Neural cell (in vitro differentiated cells): ENCODE data around the gene CEMIP. TPM values are rescaled to one million over a fixed set of nuclear protein-coding genes. Genes with fewer than 3 reads are reported as not detected.

Experiments used
- H2AFZ ChIP-seq: fragments of 200-600, 300-800 bp; sonication (generic), shearing (Covaris generic); 2 replicates; pipeline ENCODE4 v1.6.0; 2014; ENCODE audit warnings: low read depth, mild to moderate bottlenecking, antibody characterized with exemption, low read length, moderate library complexity
- H3F3A ChIP-seq: fragments of 200-600 bp; shearing (Covaris generic); 2 replicates; pipeline ENCODE4 v1.6.1; 2016; ENCODE audit warnings: mild to moderate bottlenecking, moderate library complexity, mixed read lengths, antibody characterized with exemption, low read length; ENCODE audit not compliant: insufficient read depth, poor library complexity, severe bottlenecking
- H3K27ac ChIP-seq: fragments of 200-600, 300-800 bp; sonication (generic), shearing (Covaris generic); 2 replicates; pipeline ENCODE4 v1.5.1; 2014; ENCODE audit warnings: mild to moderate bottlenecking, low read length, moderate library complexity
- H3K27me3 ChIP-seq: fragments of 300-800, 200-600 bp; sonication (generic), shearing (Covaris generic); 2 replicates; pipeline ENCODE4 v1.6.0; 2014; ENCODE audit warnings: mild to moderate bottlenecking, low read depth, low read length, moderate library complexity; ENCODE audit not compliant: insufficient read depth
- H3K36me3 ChIP-seq: fragments of 300-800, 200-600 bp; sonication (generic), shearing (Covaris generic); 2 replicates; pipeline ENCODE4 v1.5.1; 2014; ENCODE audit warnings: mild to moderate bottlenecking, antibody characterized with exemption, low read length, moderate library complexity; ENCODE audit not compliant: insufficient read depth
- H3K4me2 ChIP-seq: fragments of 300-800, 200-600 bp; sonication (generic), shearing (Covaris generic); 2 replicates; pipeline ENCODE4 v1.6.0; 2014; ENCODE audit warnings: mild to moderate bottlenecking, low read length
- H3K4me3 ChIP-seq: fragments of 300-800, 200-600 bp; sonication (generic), shearing (Covaris generic); 2 replicates; pipeline ENCODE4 v1.5.1; 2014; ENCODE audit warnings: mild to moderate bottlenecking, low read length, moderate library complexity
- H3K79me2 ChIP-seq: fragments of 200-600 bp; shearing (Covaris generic); replicated peaks from 2 replicates; pipeline ENCODE4 v1.6.0; 2014; ENCODE audit warnings: mild to moderate bottlenecking, low read length, moderate library complexity; ENCODE audit not compliant: insufficient read depth
- H3K9ac ChIP-seq: fragments of 300-800, 200-600 bp; sonication (generic), shearing (Covaris generic); 2 replicates; pipeline ENCODE4 v1.6.1; 2016; ENCODE audit warnings: mild to moderate bottlenecking, low read length, mixed read lengths
- H3K9me2 ChIP-seq: fragments of 200-600 bp; shearing (Covaris generic); 2 replicates; pipeline ENCODE4 v1.6.1; 2016; ENCODE audit warnings: mild to moderate bottlenecking, low read length, mixed read lengths; ENCODE audit not compliant: insufficient read depth
- H3K9me3 ChIP-seq: fragments of 200-600, 300-800 bp; sonication (generic), shearing (Covaris generic); 2 replicates; pipeline ENCODE4 v1.6.1; 2016; ENCODE audit warnings: mild to moderate bottlenecking, mixed run types, low read length, moderate library complexity, mixed read lengths
- H4K20me1 ChIP-seq: fragments of 200-600 bp; shearing (Covaris generic); 2 replicates; pipeline ENCODE4 v1.6.1; 2016; ENCODE audit warnings: mild to moderate bottlenecking, mixed run types; ENCODE audit not compliant: insufficient read depth
- CTCF ChIP-seq: fragments of 450-650 bp; IDR thresholded peaks from 2 replicates; pipeline ENCODE4 v1.5.1; 2014; ENCODE audit warnings: antibody characterized with exemption, mild to moderate bottlenecking, moderate library complexity; ENCODE audit not compliant: poor library complexity, severe bottlenecking
- EP300 ChIP-seq: fragments of 450-650 bp; conservative IDR thresholded peaks from 2 replicates; pipeline ENCODE4 v1.6.1; 2014; ENCODE audit warnings: antibody characterized with exemption, mild to moderate bottlenecking, moderate library complexity; ENCODE audit not compliant: poor library complexity, severe bottlenecking
- EZH2 ChIP-seq: fragments of 200-600, 300-800 bp; shearing (Covaris generic), sonication (generic); IDR thresholded peaks from 2 replicates; pipeline ENCODE4 v1.6.1; 2014; ENCODE audit warnings: antibody characterized with exemption, low read length, borderline replicate concordance, mild to moderate bottlenecking; ENCODE audit not compliant: insufficient read depth, poor library complexity, severe bottlenecking
- MXI1 ChIP-seq: fragments of 450-650 bp; conservative IDR thresholded peaks from 2 replicates; pipeline ENCODE4 v1.6.1; 2014; ENCODE audit warnings: antibody characterized with exemption, mild to moderate bottlenecking; ENCODE audit not compliant: poor library complexity, severe bottlenecking
- POLR2AphosphoS5 ChIP-seq: IDR thresholded peaks from 2 replicates; pipeline ENCODE4 v1.6.1; 2012
- RAD21 ChIP-seq: fragments of 450-650 bp; conservative IDR thresholded peaks from 2 replicates; pipeline ENCODE4 v1.6.1; 2014; ENCODE audit warnings: antibody characterized with exemption, mild to moderate bottlenecking, moderate library complexity
- REST ChIP-seq: IDR thresholded peaks from 2 replicates; pipeline ENCODE4 v1.6.1; 2012; ENCODE audit warnings: borderline replicate concordance
- SMC3 ChIP-seq: fragments of 450-650 bp; conservative IDR thresholded peaks from 2 replicates; pipeline ENCODE4 v1.6.1; 2014; ENCODE audit warnings: antibody characterized with exemption, mild to moderate bottlenecking, moderate library complexity; ENCODE audit not compliant: poor library complexity
- TAF1 ChIP-seq: IDR thresholded peaks from 2 replicates; pipeline ENCODE4 v1.6.1; 2012; ENCODE audit warnings: low read depth
- polyA plus RNA-seq: library from polyadenylated mRNA; depleted of rRNA; stranded (reverse); fragments of >200 nt; gene quantifications from 2 replicates; pipeline ENCODE4 v1.2.3, GENCODE V29; 2014

CEMIP gene
- polyA plus RNA-seq, 1 donor from 2014 or later = 0.04 TPM

- H3K9ac ChIP-seq = no peak overlapping the region
- no peaks in the 10 kb centered on the region for H3K9me2 ChIP-seq
- H3K4me2 ChIP-seq = no peak overlapping the region
- no peaks in the 10 kb centered on the region for H3K79me2 ChIP-seq
- H3K9me3 ChIP-seq = no peaks in the 10 kb centered on the region
- H2AFZ ChIP-seq = no peak overlapping the region
- TF ChIP-seq CTCF (no peak), SMC3 (no peak), EZH2 (no peak), POLR2AphosphoS5 (no peak), MXI1 (no peak), EP300 (no peak), RAD21 (no peak), TAF1 (no peak), REST (no peak)
- H3K4me3 ChIP-seq = no peak overlapping the region
- H4K20me1 ChIP-seq = no peaks in the 10 kb centered on the region
- no peaks in the 10 kb centered on the region for H3F3A ChIP-seq
- no peaks in the 10 kb centered on the region for H3K36me3 ChIP-seq
- no peaks in the 10 kb centered on the region for H3K27me3 ChIP-seq
- no peak overlapping the region for H3K27ac ChIP-seq
Observed at GRCh38 chr15:80811781-80812315, 32.7 kb downstream of the CEMIP start.

GRCh38 chr15:80815106-80815505 lies 35.9 kb downstream of the CEMIP start:
- Histone ChIP-seq H2AFZ (no peak overlapping the region), H3K27me3 (no peaks in the 10 kb centered on the region), H3K27ac (no peak overlapping the region), H3K9me3 (no peaks in the 10 kb centered on the region), H3K36me3 (no peaks in the 10 kb centered on the region), H3K9ac (no peak overlapping the region), H4K20me1 (no peaks in the 10 kb centered on the region), H3F3A (no peaks in the 10 kb centered on the region), H3K4me2 (no peak overlapping the region), H3K9me2 (no peaks in the 10 kb centered on the region), H3K79me2 (no peaks in the 10 kb centered on the region), H3K4me3 (no peak overlapping the region)
- TF ChIP-seq MXI1 (no peak), REST (no peak), CTCF (no peak), TAF1 (no peak), POLR2AphosphoS5 (no peak), EP300 (no peak), RAD21 (no peak), SMC3 (no peak), EZH2 (no peak)
